OCI-LY7 (cell line): ENCODE measurements around the gene TM9SF4. TPM values are rescaled to one million over a fixed set of nuclear protein-coding genes. Genes with fewer than 3 reads are reported as not detected.

Experiments
- BruUV-seq: library from RNA; stranded (reverse); fragments of 400-500 nt; replicated peaks from 2 replicates; lab custom pipeline; 2021; lab: Mats Ljungman, UMichigan
- CTCF ChIA-PET: fragments of 300-600 bp; sonication (Branson Sonifier 250); formaldehyde crosslinking; loops from one replicate; lab custom pipeline; 2022; ENCODE audit warnings: antibody characterized with exemption; ENCODE audit not compliant: unreplicated experiment; lab: Charles Lee
- POLR2A ChIA-PET: fragments of 300-600 bp; sonication (Branson Sonifier 250); formaldehyde crosslinking; loops from one replicate; lab custom pipeline; 2022; ENCODE audit warnings: antibody characterized with exemption; lab: Charles Lee
- DNase-seq: peaks from one replicate; pipeline ENCODE4 v3.0.0-alpha.2; 2015; ENCODE audit warnings: low spot score
- H2AFZ ChIP-seq: fragments of 200-600 bp; sonication (generic), shearing (Covaris generic); 2 replicates; pipeline ENCODE4 v1.6.1; 2014; ENCODE audit warnings: mild to moderate bottlenecking, antibody characterized with exemption, low read length, moderate library complexity
- H3K27ac ChIP-seq: fragments of 200-600 bp; sonication (generic); 2 replicates; pipeline ENCODE4 v1.5.1; 2014; ENCODE audit warnings: mixed run types, low read depth, mild to moderate bottlenecking, moderate library complexity, low read length, inconsistent platforms; ENCODE audit not compliant: poor library complexity, severe bottlenecking
- H3K36me3 ChIP-seq: fragments of 200-600 bp; sonication (generic); 2 replicates; pipeline ENCODE4 v1.6.1; 2014; ENCODE audit warnings: mild to moderate bottlenecking, antibody characterized with exemption, low read length, moderate library complexity, mixed read lengths; ENCODE audit not compliant: insufficient read depth
- H3K4me1 ChIP-seq: fragments of 200-600 bp; sonication (generic); 2 replicates; pipeline ENCODE4 v1.5.1; 2014; ENCODE audit warnings: mild to moderate bottlenecking, low read length; ENCODE audit not compliant: insufficient read depth, poor library complexity, severe bottlenecking
- H3K4me2 ChIP-seq: fragments of 200-600 bp; sonication (generic); 2 replicates; pipeline ENCODE4 v1.6.1; 2014; ENCODE audit warnings: mild to moderate bottlenecking, low read length
- H3K4me3 ChIP-seq: fragments of 200-600 bp; sonication (generic); 2 replicates; pipeline ENCODE4 v1.5.1; 2014; ENCODE audit warnings: mild to moderate bottlenecking, low read depth, low read length; ENCODE audit not compliant: poor library complexity, severe bottlenecking
- H3K79me2 ChIP-seq: fragments of 200-600 bp; sonication (generic); 2 replicates; pipeline ENCODE4 v1.6.1; 2016; ENCODE audit warnings: low read depth, mild to moderate bottlenecking, low read length, moderate library complexity, mixed read lengths; ENCODE audit not compliant: insufficient read depth
- H3K9me2 ChIP-seq: fragments of 200-600 bp; sonication (generic); 2 replicates; pipeline ENCODE4 v1.6.1; 2016; ENCODE audit warnings: mild to moderate bottlenecking, low read length, mixed read lengths; ENCODE audit not compliant: insufficient read depth
- H3K9me3 ChIP-seq: fragments of 200-600 bp; sonication (generic); 2 replicates; pipeline ENCODE4 v1.6.1; 2014; ENCODE audit warnings: mild to moderate bottlenecking, mixed run types, low read length, mixed read lengths
- H4K20me1 ChIP-seq: fragments of 200-600 bp; sonication (generic); 2 replicates; pipeline ENCODE4 v1.6.1; 2014; ENCODE audit warnings: mild to moderate bottlenecking, antibody characterized with exemption, low read length, moderate library complexity, mixed read lengths; ENCODE audit not compliant: insufficient read depth
- EZH2phosphoT487 ChIP-seq: fragments of 200-600 bp; sonication (generic); IDR thresholded peaks from 2 replicates; pipeline ENCODE4 v1.6.1; 2018; ENCODE audit warnings: low read depth, borderline replicate concordance, mild to moderate bottlenecking, mixed run types, antibody characterized with exemption, low read length, moderate library complexity, mixed read lengths
- intact Hi-C: fragments of 100-400 bp; cut with micrococcal nuclease; formaldehyde crosslinking; loops from one replicate; pipeline ENCODE4 v1.10.0; 2022; ENCODE audit not compliant: unreplicated experiment
- total RNA-seq, 2 experiments: library from RNA; depleted of rRNA in 1 of 2; stranded (reverse); fragments of >200 nt in 1 of 2; shearing (Covaris generic) in 1 of 2; gene quantifications; 2 replicates each; pipeline ENCODE4 v1.2.3, GENCODE V29; 2014 to 2022
- TF ChIP-seq, protein P1 (sequence below): fragments of 200-600 bp; sonication (generic); conservative IDR thresholded peaks from 2 replicates; pipeline ENCODE4 v1.5.1; 2014; ENCODE audit warnings: mild to moderate bottlenecking, antibody characterized with exemption, low read length, moderate library complexity, mixed read lengths

The TM9SF4 gene
- total RNA-seq, 2 experiments from 2014 or later: 20.8 to 38.9 TPM

DNA sequence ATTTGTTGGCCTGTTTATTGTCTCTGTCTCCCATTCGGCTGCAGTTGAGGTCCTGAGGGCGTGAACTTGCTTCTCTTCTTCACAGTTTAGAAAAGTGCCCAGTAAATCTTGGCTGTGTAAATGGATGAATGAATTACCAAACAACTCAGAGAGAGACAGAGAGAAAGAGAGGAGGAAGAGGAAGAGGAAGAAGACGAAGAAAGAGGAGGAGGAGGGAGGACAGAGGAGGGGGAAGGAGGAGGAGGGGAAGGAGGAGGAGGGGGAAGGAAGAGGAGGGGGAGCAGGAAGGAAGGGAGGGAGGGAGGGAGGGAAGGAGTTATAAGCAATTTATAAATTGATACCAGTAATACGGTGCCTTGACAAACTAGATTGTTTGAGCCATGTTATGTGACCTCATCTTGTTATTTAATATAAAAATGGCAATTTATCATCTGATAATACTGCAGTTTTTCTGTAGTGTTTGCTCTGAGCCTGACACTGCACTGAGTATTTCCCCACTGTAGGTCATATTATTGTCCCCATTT is 38.8 kb upstream of the TM9SF4 start:
- Histone ChIP-seq H3K9me2 (no peaks in the 10 kb centered on the region), H3K79me2 (no peaks in the 10 kb centered on the region), H4K20me1 (no peaks in the 10 kb centered on the region), H3K36me3 (no peaks in the 10 kb centered on the region), H3K9me3 (no peaks in the 10 kb centered on the region), H2AFZ (0 out of 2 replicates have a peak overlapping the region, but pooled peaks have one; percentile 2), H3K4me3 (no peak overlapping the region), H3K27ac (no peak overlapping the region), H3K4me2 (no peak overlapping the region), H3K4me1 (peaks cover 14% of the 10 kb centered on the region)
- intact Hi-C loops: no loop called here
- ChIA-PET CTCF (interaction anchor here (0.9 kb wide), 1 partner anchor 33 kb away, joined by 3 read pairs; no protein-coding TSS in a partner anchor), POLR2A (no interaction called here)
- BruUV-seq: no TSS peak
- TF ChIP-seq, protein P1, sequence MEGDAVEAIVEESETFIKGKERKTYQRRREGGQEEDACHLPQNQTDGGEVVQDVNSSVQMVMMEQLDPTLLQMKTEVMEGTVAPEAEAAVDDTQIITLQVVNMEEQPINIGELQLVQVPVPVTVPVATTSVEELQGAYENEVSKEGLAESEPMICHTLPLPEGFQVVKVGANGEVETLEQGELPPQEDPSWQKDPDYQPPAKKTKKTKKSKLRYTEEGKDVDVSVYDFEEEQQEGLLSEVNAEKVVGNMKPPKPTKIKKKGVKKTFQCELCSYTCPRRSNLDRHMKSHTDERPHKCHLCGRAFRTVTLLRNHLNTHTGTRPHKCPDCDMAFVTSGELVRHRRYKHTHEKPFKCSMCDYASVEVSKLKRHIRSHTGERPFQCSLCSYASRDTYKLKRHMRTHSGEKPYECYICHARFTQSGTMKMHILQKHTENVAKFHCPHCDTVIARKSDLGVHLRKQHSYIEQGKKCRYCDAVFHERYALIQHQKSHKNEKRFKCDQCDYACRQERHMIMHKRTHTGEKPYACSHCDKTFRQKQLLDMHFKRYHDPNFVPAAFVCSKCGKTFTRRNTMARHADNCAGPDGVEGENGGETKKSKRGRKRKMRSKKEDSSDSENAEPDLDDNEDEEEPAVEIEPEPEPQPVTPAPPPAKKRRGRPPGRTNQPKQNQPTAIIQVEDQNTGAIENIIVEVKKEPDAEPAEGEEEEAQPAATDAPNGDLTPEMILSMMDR: no peak
- TF ChIP-seq EZH2phosphoT487: no peak
- no peak for DNase-seq

DNA sequence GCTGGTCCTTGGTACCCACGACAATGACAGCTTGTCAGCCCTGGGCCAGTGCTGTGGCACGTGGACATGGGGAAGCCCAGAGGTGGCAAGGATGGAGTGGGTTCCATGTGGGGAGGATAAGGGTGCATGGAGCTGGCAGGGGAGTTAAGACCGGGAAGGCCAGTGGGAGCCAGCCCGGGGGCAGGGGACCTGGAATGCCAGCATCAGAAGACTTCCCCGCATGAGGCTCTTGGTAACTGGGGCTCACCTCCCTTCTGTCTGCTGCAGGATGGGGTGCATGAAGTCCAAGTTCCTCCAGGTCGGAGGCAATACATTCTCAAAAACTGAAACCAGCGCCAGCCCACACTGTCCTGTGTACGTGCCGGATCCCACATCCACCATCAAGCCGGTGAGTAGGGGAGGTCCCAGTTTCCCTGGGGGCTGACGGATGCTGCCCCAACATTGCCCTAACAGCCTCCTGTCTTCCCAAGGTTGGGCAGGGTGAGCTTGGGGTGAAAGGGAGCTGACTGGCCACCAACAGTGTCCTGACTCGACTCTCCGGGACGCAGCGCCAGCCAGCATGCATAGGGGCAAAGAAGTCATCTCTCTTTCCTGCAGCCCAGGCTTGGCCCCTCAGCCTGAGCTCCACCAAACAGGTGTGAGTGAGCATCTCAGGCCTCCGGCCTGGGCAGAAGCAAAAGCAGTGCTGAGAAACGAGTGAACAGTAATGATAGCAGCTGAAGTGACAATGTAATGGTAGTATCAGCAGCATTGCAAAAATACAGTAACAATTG is 37.9 kb upstream of the TM9SF4 start:
- H3K27ac ChIP-seq: no peak overlapping the region
- ChIA-PET POLR2A (interaction anchor here (1.4 kb wide), 1 partner anchor 9 kb away, joined by 4 read pairs; no protein-coding TSS in a partner anchor), CTCF (interaction anchor here (0.9 kb wide), 1 partner anchor 34 kb away, joined by 3 read pairs; no protein-coding TSS in a partner anchor)
- H3K9me3 ChIP-seq: no peaks in the 10 kb centered on the region
- no peaks in the 10 kb centered on the region for H4K20me1 ChIP-seq
- H3K9me2 ChIP-seq: no peaks in the 10 kb centered on the region
- H3K4me3 ChIP-seq: no peak overlapping the region
- H3K4me2 ChIP-seq: no peak overlapping the region
- H3K36me3 ChIP-seq: no peaks in the 10 kb centered on the region
- TF ChIP-seq, protein P1: no peak
- no peak for TF ChIP-seq EZH2phosphoT487
- no peak for DNase-seq
- H3K79me2 ChIP-seq: no peaks in the 10 kb centered on the region
- H2AFZ ChIP-seq: no peak overlapping the region
- intact Hi-C loops: no loop called here
- peaks cover 14% of the 10 kb centered on the region for H3K4me1 ChIP-seq
- BruUV-seq: no TSS peak
